WTC11 (cell line): ENCODE results near the gene SLC26A5. TPM values are rescaled to one million over a fixed set of nuclear protein-coding genes. Genes with fewer than 3 reads are reported as not detected.

Source experiments
- ATAC-seq: fragments of 200-7000 bp; cut with Tn5 transposase; 2 replicates; pipeline ENCODE4 v1.10.0; 2021; ENCODE audit warnings: mild to moderate bottlenecking, moderate library complexity
- CTCF ChIA-PET: fragments of 300-600 bp; sonication (Branson Sonifier 250); formaldehyde crosslinking; loops from one replicate; lab custom pipeline; 2021; ENCODE audit warnings: antibody characterized with exemption; lab: Charles Lee
- POLR2A ChIA-PET: fragments of 350-600 bp; sonication (Branson Sonifier 250); formaldehyde crosslinking; loops from one replicate; lab custom pipeline; 2021; ENCODE audit warnings: antibody characterized with exemption; lab: Charles Lee
- DNase-seq: peaks from one replicate; pipeline ENCODE4 v3.0.0; 2021; ENCODE audit warnings: low spot score
- H3K27ac Mint-ChIP-seq: 2 replicates; pipeline ENCODE4 v1.8.0; 2021; ENCODE audit warnings: mixed read lengths
- H3K27me3 Mint-ChIP-seq: 2 replicates; pipeline ENCODE4 v1.8.0; 2021; ENCODE audit warnings: low read depth, mild to moderate bottlenecking, moderate library complexity, mixed read lengths
- H3K36me3 Mint-ChIP-seq: 2 replicates; pipeline ENCODE4 v1.8.0; 2021; ENCODE audit warnings: mixed read lengths
- H3K4me1 Mint-ChIP-seq: 2 replicates; pipeline ENCODE4 v1.8.0; 2022; ENCODE audit warnings: mixed read lengths
- H3K4me3 Mint-ChIP-seq: 2 replicates; pipeline ENCODE4 v1.8.0; 2021; ENCODE audit warnings: mild to moderate bottlenecking, moderate library complexity, mixed read lengths
- H3K9me3 Mint-ChIP-seq: 2 replicates; pipeline ENCODE4 v1.8.0; 2021; ENCODE audit warnings: mixed read lengths
- AR ChIP-seq: fragments of 250-450 bp; sonication (Bioruptor Pico); IDR thresholded peaks from 2 replicates; pipeline ENCODE4 v1.9.0; 2021; ENCODE audit warnings: mild to moderate bottlenecking
- CBFB ChIP-seq: sonication (generic); formaldehyde crosslinking; IDR thresholded peaks from 2 replicates; pipeline ENCODE4 v1.8.1; 2022; ENCODE audit warnings: mild to moderate bottlenecking, low read depth, missing genetic modification reagents
- CREB1 ChIP-seq: sonication (generic); formaldehyde crosslinking; IDR thresholded peaks from 2 replicates; pipeline ENCODE4 v1.8.0; 2023; ENCODE audit warnings: mild to moderate bottlenecking, missing genetic modification reagents
- ETV6 ChIP-seq: sonication (generic); formaldehyde crosslinking; IDR thresholded peaks from 2 replicates; pipeline ENCODE4 v1.8.1; 2022; ENCODE audit warnings: mild to moderate bottlenecking, missing genetic modification reagents
- IRF1 ChIP-seq: sonication (generic); formaldehyde crosslinking; IDR thresholded peaks from 2 replicates; pipeline ENCODE4 v1.8.0; 2023; ENCODE audit warnings: missing genetic modification reagents
- JAZF1 ChIP-seq: fragments of 250-450 bp; sonication (Bioruptor Pico); IDR thresholded peaks from 2 replicates; pipeline ENCODE4 v1.9.0; 2021; ENCODE audit warnings: moderate library complexity, mild to moderate bottlenecking, inconsistent platforms
- KAT7 ChIP-seq: sonication (generic); formaldehyde crosslinking; IDR thresholded peaks from 2 replicates; pipeline ENCODE4 v1.8.1; 2023; ENCODE audit warnings: missing genetic modification reagents, mild to moderate bottlenecking, borderline replicate concordance
- MYBL2 ChIP-seq: sonication (generic); formaldehyde crosslinking; IDR thresholded peaks from 2 replicates; pipeline ENCODE4 v1.8.1; 2023; ENCODE audit warnings: mild to moderate bottlenecking, moderate library complexity, missing genetic modification reagents
- NR1H2 ChIP-seq: sonication (generic); formaldehyde crosslinking; IDR thresholded peaks from 2 replicates; pipeline ENCODE4 v1.9.0; 2021; ENCODE audit warnings: mild to moderate bottlenecking, moderate library complexity, missing genetic modification reagents
- RELA ChIP-seq: sonication (generic); formaldehyde crosslinking; IDR thresholded peaks from 2 replicates; pipeline ENCODE4 v1.8.1; 2022; ENCODE audit warnings: missing genetic modification reagents, mild to moderate bottlenecking, borderline replicate concordance
- SMAD4 ChIP-seq: sonication (generic); formaldehyde crosslinking; IDR thresholded peaks from 2 replicates; pipeline ENCODE4 v1.8.0; 2022; ENCODE audit warnings: mild to moderate bottlenecking, missing genetic modification reagents
- TCF7 ChIP-seq: sonication (generic); formaldehyde crosslinking; IDR thresholded peaks from 2 replicates; pipeline ENCODE4 v1.8.0; 2022; ENCODE audit warnings: mild to moderate bottlenecking, low read depth, missing genetic modification reagents, moderate library complexity
- TEAD4 ChIP-seq: sonication (generic); formaldehyde crosslinking; IDR thresholded peaks from 2 replicates; pipeline ENCODE4 v1.8.0; 2022; ENCODE audit warnings: mild to moderate bottlenecking, missing genetic modification reagents
- ZNF423 ChIP-seq: fragments of 250-450 bp; sonication (Bioruptor Pico); IDR thresholded peaks from 2 replicates; pipeline ENCODE4 v2.1.2; 2022; ENCODE audit warnings: mild to moderate bottlenecking, moderate library complexity
- total RNA-seq: library from RNA; stranded (reverse); gene quantifications from 3 replicates; pipeline ENCODE4 v1.2.3, GENCODE V29; 2021
- TF ChIP-seq, protein P1 (sequence below): sonication (generic); formaldehyde crosslinking; IDR thresholded peaks from 2 replicates; pipeline ENCODE4 v1.8.0; 2022; ENCODE audit warnings: mild to moderate bottlenecking, missing genetic modification reagents
- TF ChIP-seq, protein P2 (sequence below): sonication (generic); formaldehyde crosslinking; IDR thresholded peaks from 2 replicates; pipeline ENCODE4 v1.8.1; 2023; ENCODE audit warnings: mild to moderate bottlenecking, missing genetic modification reagents, borderline replicate concordance
- TF ChIP-seq, protein P3 (sequence below): sonication (generic); formaldehyde crosslinking; IDR thresholded peaks from 2 replicates; pipeline ENCODE4 v1.8.0; 2022; ENCODE audit warnings: mild to moderate bottlenecking, missing genetic modification reagents
- TF ChIP-seq, protein P4 (sequence below): fragments of 250-450 bp; sonication (Bioruptor Pico); IDR thresholded peaks from 2 replicates; pipeline ENCODE4 v1.9.0; 2021; ENCODE audit warnings: moderate library complexity, mild to moderate bottlenecking, inconsistent platforms, borderline replicate concordance

The SLC26A5 gene
- total RNA-seq, 1 experiment from 2014 or later, result 0.15 TPM

DNA sequence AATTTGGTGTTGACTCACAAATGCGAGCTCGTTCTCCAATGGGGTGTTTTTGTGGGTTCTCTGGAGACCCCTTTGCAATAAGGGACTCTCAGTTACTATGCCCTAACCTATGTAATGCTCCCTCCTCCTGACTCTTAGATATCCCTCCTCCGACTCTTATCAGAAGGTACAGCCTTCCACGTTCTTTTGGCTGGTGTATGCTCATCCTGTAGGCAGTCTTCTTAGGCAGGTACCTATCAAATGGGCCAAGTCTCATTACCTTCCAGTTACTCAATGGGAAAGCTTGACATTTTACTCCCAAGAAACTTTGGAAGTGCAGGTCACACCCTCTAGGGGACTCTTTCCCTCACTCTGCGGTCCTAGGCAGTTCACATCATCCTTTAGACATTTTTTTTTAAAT is 32.6 kb downstream of the SLC26A5 start:
- ATAC-seq, result no peak
- CTCF ChIA-PET, result no interaction called here

More for the DNA sequence above, 32.6 kb downstream of the SLC26A5 start:
- H3K27ac Mint-ChIP-seq, result no peak overlapping the region
- TF ChIP-seq ETV6, result no peak
- TF ChIP-seq SMAD4 (CRISPR knock-in tag), result no peak
- TF ChIP-seq MYBL2 (CRISPR knock-in tag), result no peak
- no peak for TF ChIP-seq IRF1 (CRISPR knock-in tag)
- TF ChIP-seq ZNF423 (CRISPR knock-in tag), result no peak
- TF ChIP-seq, protein P1, sequence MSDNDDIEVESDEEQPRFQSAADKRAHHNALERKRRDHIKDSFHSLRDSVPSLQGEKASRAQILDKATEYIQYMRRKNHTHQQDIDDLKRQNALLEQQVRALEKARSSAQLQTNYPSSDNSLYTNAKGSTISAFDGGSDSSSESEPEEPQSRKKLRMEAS, result no peak
- no peak for TF ChIP-seq CREB1 (CRISPR knock-in tag)
- TF ChIP-seq, protein P2, sequence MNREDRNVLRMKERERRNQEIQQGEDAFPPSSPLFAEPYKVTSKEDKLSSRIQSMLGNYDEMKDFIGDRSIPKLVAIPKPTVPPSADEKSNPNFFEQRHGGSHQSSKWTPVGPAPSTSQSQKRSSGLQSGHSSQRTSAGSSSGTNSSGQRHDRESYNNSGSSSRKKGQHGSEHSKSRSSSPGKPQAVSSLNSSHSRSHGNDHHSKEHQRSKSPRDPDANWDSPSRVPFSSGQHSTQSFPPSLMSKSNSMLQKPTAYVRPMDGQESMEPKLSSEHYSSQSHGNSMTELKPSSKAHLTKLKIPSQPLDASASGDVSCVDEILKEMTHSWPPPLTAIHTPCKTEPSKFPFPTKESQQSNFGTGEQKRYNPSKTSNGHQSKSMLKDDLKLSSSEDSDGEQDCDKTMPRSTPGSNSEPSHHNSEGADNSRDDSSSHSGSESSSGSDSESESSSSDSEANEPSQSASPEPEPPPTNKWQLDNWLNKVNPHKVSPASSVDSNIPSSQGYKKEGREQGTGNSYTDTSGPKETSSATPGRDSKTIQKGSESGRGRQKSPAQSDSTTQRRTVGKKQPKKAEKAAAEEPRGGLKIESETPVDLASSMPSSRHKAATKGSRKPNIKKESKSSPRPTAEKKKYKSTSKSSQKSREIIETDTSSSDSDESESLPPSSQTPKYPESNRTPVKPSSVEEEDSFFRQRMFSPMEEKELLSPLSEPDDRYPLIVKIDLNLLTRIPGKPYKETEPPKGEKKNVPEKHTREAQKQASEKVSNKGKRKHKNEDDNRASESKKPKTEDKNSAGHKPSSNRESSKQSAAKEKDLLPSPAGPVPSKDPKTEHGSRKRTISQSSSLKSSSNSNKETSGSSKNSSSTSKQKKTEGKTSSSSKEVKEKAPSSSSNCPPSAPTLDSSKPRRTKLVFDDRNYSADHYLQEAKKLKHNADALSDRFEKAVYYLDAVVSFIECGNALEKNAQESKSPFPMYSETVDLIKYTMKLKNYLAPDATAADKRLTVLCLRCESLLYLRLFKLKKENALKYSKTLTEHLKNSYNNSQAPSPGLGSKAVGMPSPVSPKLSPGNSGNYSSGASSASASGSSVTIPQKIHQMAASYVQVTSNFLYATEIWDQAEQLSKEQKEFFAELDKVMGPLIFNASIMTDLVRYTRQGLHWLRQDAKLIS (CRISPR knock-in tag), result no peak
- no peak for TF ChIP-seq NR1H2 (CRISPR knock-in tag)
- no peak for TF ChIP-seq TEAD4 (CRISPR knock-in tag)
- TF ChIP-seq KAT7 (CRISPR knock-in tag), result no peak
- TF ChIP-seq, protein P3, sequence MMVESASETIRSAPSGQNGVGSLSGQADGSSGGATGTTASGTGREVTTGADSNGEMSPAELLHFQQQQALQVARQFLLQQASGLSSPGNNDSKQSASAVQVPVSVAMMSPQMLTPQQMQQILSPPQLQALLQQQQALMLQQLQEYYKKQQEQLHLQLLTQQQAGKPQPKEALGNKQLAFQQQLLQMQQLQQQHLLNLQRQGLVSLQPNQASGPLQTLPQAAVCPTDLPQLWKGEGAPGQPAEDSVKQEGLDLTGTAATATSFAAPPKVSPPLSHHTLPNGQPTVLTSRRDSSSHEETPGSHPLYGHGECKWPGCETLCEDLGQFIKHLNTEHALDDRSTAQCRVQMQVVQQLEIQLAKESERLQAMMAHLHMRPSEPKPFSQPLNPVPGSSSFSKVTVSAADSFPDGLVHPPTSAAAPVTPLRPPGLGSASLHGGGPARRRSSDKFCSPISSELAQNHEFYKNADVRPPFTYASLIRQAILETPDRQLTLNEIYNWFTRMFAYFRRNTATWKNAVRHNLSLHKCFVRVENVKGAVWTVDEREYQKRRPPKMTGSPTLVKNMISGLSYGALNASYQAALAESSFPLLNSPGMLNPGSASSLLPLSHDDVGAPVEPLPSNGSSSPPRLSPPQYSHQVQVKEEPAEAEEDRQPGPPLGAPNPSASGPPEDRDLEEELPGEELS (CRISPR knock-in tag), result no peak
- TF ChIP-seq RELA, result no peak
- no peak for TF ChIP-seq JAZF1 (CRISPR knock-in tag)
- TF ChIP-seq, protein P4, sequence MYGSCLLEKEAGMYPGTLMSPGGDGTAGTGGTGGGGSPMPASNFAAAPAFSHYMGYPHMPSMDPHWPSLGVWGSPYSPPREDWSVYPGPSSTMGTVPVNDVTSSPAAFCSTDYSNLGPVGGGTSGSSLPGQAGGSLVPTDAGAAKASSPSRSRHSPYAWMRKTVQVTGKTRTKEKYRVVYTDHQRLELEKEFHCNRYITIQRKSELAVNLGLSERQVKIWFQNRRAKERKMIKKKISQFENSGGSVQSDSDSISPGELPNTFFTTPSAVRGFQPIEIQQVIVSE (CRISPR knock-in tag), result no peak
- no peak for TF ChIP-seq AR (CRISPR knock-in tag)
- no peak for TF ChIP-seq CBFB (CRISPR knock-in tag)
- no peak for TF ChIP-seq TCF7 (CRISPR knock-in tag)
- no peaks in the 10 kb centered on the region; the same call in 1 of the 2 replicates for H3K27me3 Mint-ChIP-seq
- POLR2A ChIA-PET, result no interaction called here
- no peak for DNase-seq
- no peak overlapping the region for H3K4me3 Mint-ChIP-seq
- peaks cover 2% of the 10 kb centered on the region; the same call in 1 of the 2 replicates for H3K4me1 Mint-ChIP-seq
- peaks cover 7% of the 10 kb centered on the region; the same call in 1 of the 2 replicates for H3K9me3 Mint-ChIP-seq
- H3K36me3 Mint-ChIP-seq, result no peaks in the 10 kb centered on the region
